Adrenal gland (tissue), 12 donors: ENCODE results near the gene SLC5A6. TPM values are rescaled to one million over a fixed set of nuclear protein-coding genes. Genes with fewer than 3 reads are reported as not detected.

Experiments used
- DNase-seq, 7 donors: peaks; one replicate each; pipeline ENCODE4 v3.0.0-alpha.2; 2019 to 2020
- H3K27ac ChIP-seq, 5 donors: fragments of 200-600 bp; sonication (generic) in 4 of 5; 1 replicate in 3 of 5; 2 replicates in 2 of 5; pipeline versions ENCODE4 v1.5.1 to v1.8.0; 2016 to 2020; ENCODE audit warnings: mild to moderate bottlenecking in 1 of 5
- H3K27me3 ChIP-seq: fragments of 200-600 bp; 2 replicates; pipeline ENCODE4 v1.8.0; 2021
- H3K36me3 ChIP-seq, 2 donors: fragments of 200-600 bp; replicated peaks in 1 of 2; 1 replicate in 1 of 2; 2 replicates in 1 of 2; pipeline versions ENCODE4 v1.5.1 to v1.8.0; 2018 to 2022
- H3K4me1 ChIP-seq, 2 donors: fragments of 200-600 bp; replicated peaks in 1 of 2; 1 replicate in 1 of 2; 2 replicates in 1 of 2; pipeline versions ENCODE4 v1.5.1 to v1.8.0; 2018 to 2021
- H3K4me3 ChIP-seq, 4 donors: fragments of 200-600 bp; sonication (generic) in 3 of 4; one replicate each; pipeline ENCODE4 v1.5.1; 2016 to 2018
- H3K9me3 ChIP-seq, 3 donors: fragments of 200-600 bp; sonication (generic) in 1 of 3; replicated peaks in 1 of 3; 1 replicate in 2 of 3; 2 replicates in 1 of 3; pipeline versions ENCODE4 v1.5.1 to v1.8.0; 2016 to 2021
- CTCF ChIP-seq, 6 experiments: fragments of 450-650 bp in 4 of 6; fragments of 200-600 bp in 2 of 6; sonication (generic) in 1 of 6; IDR thresholded peaks; 1 replicate in 5 of 6; 2 replicates in 1 of 6; pipeline versions ENCODE4 v1.5.1 to v1.8.0; 2016 to 2021; ENCODE audit warnings: antibody characterized with exemption in 6 of 6, mild to moderate bottlenecking in 2 of 6, moderate library complexity in 1 of 6
- POLR2A ChIP-seq, 2 donors: fragments of 450-650 bp; IDR thresholded peaks; one replicate each; pipeline ENCODE4 v1.6.1; 2017; ENCODE audit warnings: antibody characterized with exemption in 2 of 2, mild to moderate bottlenecking in 2 of 2, moderate library complexity in 1 of 2
- WGBS, 4 donors: extraction: QIAGEN DNeasy Blood & Tissue Kit in 2 of 4; methylation state at CpG; one replicate each; pipeline versions ENCODE4 v1.1.5 to v1.1.7; 2013 to 2017; 5-methylcytosine and 5-hydroxymethylcytosine counted together
- intact Hi-C, 2 donors: fragments of 100-400 bp; cut with DNase I; formaldehyde crosslinking; loops; one replicate each; pipeline versions ENCODE4 v1.14.1 to v1.15.0; 2022 to 2023
- polyA plus RNA-seq, 3 donors: library from polyadenylated mRNA; stranded (reverse); fragments of 200-250 nt in 2 of 3; fragments of 350-450 nt in 1 of 3; fragmentation: Illumina TruSeq in 1 of 3; extraction: RNeasy Lipid Tissue Mini Kit (QIAGEN cat#74804) in 1 of 3; gene quantifications; one replicate each; pipeline ENCODE4 v1.2.3, GENCODE V29; 2013 to 2014
- total RNA-seq, 9 donors: library from RNA; depleted of rRNA in 4 of 9; stranded (reverse); fragments of >200 nt in 4 of 9; fragments of 120-200 nt in 1 of 9; fragmentation: NEBNext Ultra II Directional in 1 of 9; extraction: Animal tissue kit (Norgen Biotek cat#: 25700) in 1 of 9; gene quantifications; one replicate each; pipeline versions ENCODE4 v1.1.0 to v1.2.4, GENCODE V29; 2013 to 2023
- donor health status: healthy with polysubstance abuse.
- donor health status: Bipolar disorder and iron deficiency.
- donor health status: DM: yes; HTN: yes; CAD: no.
- donor health status: DM: no; HTN: no; CAD: no.
- donor health status: DM: no; HTN: no; CAD: no.
- donor health status: DM: yes; HTN: yes; CAD: no.

The SLC5A6 gene
- total and polyA plus RNA-seq, 12 donors, result 13.5 to 35.0 (median 18.3) TPM

- intact Hi-C loops, result no loop called here
- no peaks in the 10 kb centered on the region for H3K27me3 ChIP-seq
- H3K36me3 ChIP-seq, result no peaks in the 10 kb centered on the region
- H3K4me3 ChIP-seq, result no peak overlapping the region
- H3K9me3 ChIP-seq, result no peaks in the 10 kb centered on the region
- H3K27ac ChIP-seq, result no peak overlapping the region
- peaks cover 0 to 5% of the 10 kb centered on the region in 2 donors for H3K4me1 ChIP-seq
- 80 to 98% (median 87%) methylated on average over 6 to 8 of the region's 8 CpGs for WGBS, 4 donors
- TF ChIP-seq POLR2A (IDR thresholded peaks at IDR 0.05) (no peak), CTCF (IDR thresholded peaks at IDR 0.05) (no peak)
- no peak for DNase-seq
These were observed 59.8 kb downstream of the SLC5A6 start for GRCh38 chr2:27152102-27152795.

GRCh38 chr2:27150639-27151230 is 61.3 kb downstream of the SLC5A6 start:
- intact Hi-C loops, result no loop called here
- no peaks in the 10 kb centered on the region for H3K36me3 ChIP-seq
- H3K4me3 ChIP-seq, result no peak overlapping the region
- 83 to 95% (median 87%) methylated on average over 8 of the region's 8 CpGs for WGBS, 4 donors
- no peak for TF ChIP-seq CTCF (IDR thresholded peaks at IDR 0.05)
- no peak for TF ChIP-seq POLR2A (IDR thresholded peaks at IDR 0.05)
- DNase-seq, result no peak
- H3K4me1 ChIP-seq, result peaks cover 0 to 5% of the 10 kb centered on the region in 2 donors
- no peak overlapping the region for H3K27ac ChIP-seq
- no peaks in the 10 kb centered on the region for H3K27me3 ChIP-seq
- H3K9me3 ChIP-seq, result no peaks in the 10 kb centered on the region

Other genes with a start within 250 kb of the SLC5A6 start
- gene MAPRE3, start 241.6 kb downstream of the SLC5A6 start, total RNA-seq, result 10 to 100 TPM; 11.0 to 27.9 (median 18.6) TPM
- 10 to 100 TPM; 26.5 to 73.0 (median 30.5) TPM for gene MAPRE3, start 241.6 kb downstream of the SLC5A6 start, polyA plus RNA-seq
- 100 to 1,000 TPM in 2 of 9 donors, 10 to 100 TPM in 7; 25.2 to 124 (median 50.0) TPM for gene TMEM214, start 179.3 kb downstream of the SLC5A6 start, total RNA-seq
- 100 to 1,000 TPM in 1 of 3 donors, 10 to 100 TPM in 2; 63.7 to 111 (median 96.8) TPM for gene TMEM214, start 179.3 kb downstream of the SLC5A6 start, polyA plus RNA-seq
- gene AGBL5, start 160.6 kb downstream of the SLC5A6 start, total RNA-seq, result 10 to 100 TPM; 23.4 to 42.4 (median 32.0) TPM
- 10 to 100 TPM; 21.2 to 31.3 (median 29.8) TPM for gene AGBL5, start 160.6 kb downstream of the SLC5A6 start, polyA plus RNA-seq
- 100 to 1,000 TPM; 174 to 617 (median 397) TPM for gene OST4, start 140.6 kb downstream of the SLC5A6 start, total RNA-seq
- gene OST4, start 140.6 kb downstream of the SLC5A6 start, polyA plus RNA-seq, result 100 to 1,000 TPM; 387 to 602 (median 531) TPM
- 100 to 1,000 TPM in 5 of 9 donors, 10 to 100 TPM in 4; 17.7 to 243 (median 115) TPM for gene EMILIN1, start 133.7 kb downstream of the SLC5A6 start, total RNA-seq
- gene EMILIN1, start 133.7 kb downstream of the SLC5A6 start, polyA plus RNA-seq, result 100 to 1,000 TPM in 1 of 3 donors, 10 to 100 TPM in 1, 1 to 10 TPM in 1; 4.2 to 168 (median 84.4) TPM
- gene KHK, start 125.5 kb downstream of the SLC5A6 start, total RNA-seq, result 10 to 100 TPM in 4 of 9 donors, 1 to 10 TPM in 5; 4.0 to 14.4 (median 9.0) TPM
- gene KHK, start 125.5 kb downstream of the SLC5A6 start, polyA plus RNA-seq, result 1 to 10 TPM; 3.3 to 6.7 (median 4.9) TPM
- 1 to 10 TPM in 4 of 9 donors, under 1 TPM in 4, not detected in 1; 0.52 to 4.7 (median 1.0) TPM for gene CGREF1, start 93.1 kb downstream of the SLC5A6 start, total RNA-seq
- 1 to 10 TPM; 1.8 to 2.0 (median 2.0) TPM for gene CGREF1, start 93.1 kb downstream of the SLC5A6 start, polyA plus RNA-seq
- 1 to 10 TPM in 6 of 9 donors, under 1 TPM in 2, not detected in 1; 0.61 to 3.3 (median 1.5) TPM for gene ABHD1, start 88.5 kb downstream of the SLC5A6 start, total RNA-seq
- gene ABHD1, start 88.5 kb downstream of the SLC5A6 start, polyA plus RNA-seq, result 1 to 10 TPM in 2 of 3 donors, under 1 TPM in 1; 0.90 to 6.0 (median 4.4) TPM
- 10 to 100 TPM; 47.0 to 91.5 (median 64.6) TPM for gene PREB, start 77.6 kb downstream of the SLC5A6 start, total RNA-seq
- 10 to 100 TPM; 44.1 to 68.5 (median 67.8) TPM for gene PREB, start 77.6 kb downstream of the SLC5A6 start, polyA plus RNA-seq
- not detected for gene PRR30, start 72.9 kb downstream of the SLC5A6 start, total RNA-seq
- not detected for gene PRR30, start 72.9 kb downstream of the SLC5A6 start, polyA plus RNA-seq
- gene TCF23, start 63.3 kb downstream of the SLC5A6 start, total RNA-seq, result under 1 TPM in 7 of 9 donors, not detected in 2; under 0.01 to 0.35 (median 0.08) TPM
- under 1 TPM in 2 of 3 donors, not detected in 1; 0.03 to 0.24 TPM for gene TCF23, start 63.3 kb downstream of the SLC5A6 start, polyA plus RNA-seq
- 100 to 1,000 TPM; 124 to 292 (median 155) TPM for gene ATRAID, start 227 bp downstream of the SLC5A6 start, total RNA-seq
- gene ATRAID, start 227 bp downstream of the SLC5A6 start, polyA plus RNA-seq, result 100 to 1,000 TPM; 139 to 228 (median 190) TPM
- gene CAD, start 5.1 kb upstream of the SLC5A6 start, total RNA-seq, result 10 to 100 TPM; 13.1 to 70.5 (median 19.0) TPM
- gene CAD, start 5.1 kb upstream of the SLC5A6 start, polyA plus RNA-seq, result 10 to 100 TPM in 2 of 3 donors, 1 to 10 TPM in 1; 8.9 to 25.8 (median 13.9) TPM
- gene SLC30A3, start 50.8 kb upstream of the SLC5A6 start, total RNA-seq, result 1 to 10 TPM in 8 of 9 donors, not detected in 1; 1.4 to 5.6 (median 3.1) TPM
- gene SLC30A3, start 50.8 kb upstream of the SLC5A6 start, polyA plus RNA-seq, result 1 to 10 TPM in 2 of 3 donors, under 1 TPM in 1; 0.27 to 1.5 (median 1.3) TPM
- 1 to 10 TPM in 3 of 9 donors, under 1 TPM in 3, not detected in 3; 0.14 to 2.0 (median 0.99) TPM for gene DNAJC5G, start 63.2 kb upstream of the SLC5A6 start, total RNA-seq
- 1 to 10 TPM in 1 of 3 donors, under 1 TPM in 1, not detected in 1; 0.88 to 2.9 TPM for gene DNAJC5G, start 63.2 kb upstream of the SLC5A6 start, polyA plus RNA-seq
- gene TRIM54, start 70.2 kb upstream of the SLC5A6 start, total RNA-seq, result 10 to 100 TPM in 6 of 9 donors, 1 to 10 TPM in 3; 1.2 to 27.7 (median 12.7) TPM
- 10 to 100 TPM in 2 of 3 donors, 1 to 10 TPM in 1; 2.1 to 47.1 (median 21.1) TPM for gene TRIM54, start 70.2 kb upstream of the SLC5A6 start, polyA plus RNA-seq
- 1 to 10 TPM; 2.1 to 7.2 (median 3.9) TPM for gene UCN, start 96.2 kb upstream of the SLC5A6 start, total RNA-seq
- gene UCN, start 96.2 kb upstream of the SLC5A6 start, polyA plus RNA-seq, result 10 to 100 TPM in 2 of 3 donors, under 1 TPM in 1; 0.42 to 14.9 (median 11.3) TPM
- gene MPV17, start 110.8 kb upstream of the SLC5A6 start, total RNA-seq, result 100 to 1,000 TPM in 8 of 9 donors, 10 to 100 TPM in 1; 96.8 to 207 (median 146) TPM
- 100 to 1,000 TPM; 356 to 568 (median 360) TPM for gene MPV17, start 110.8 kb upstream of the SLC5A6 start, polyA plus RNA-seq
- gene GTF3C2, start 144.5 kb upstream of the SLC5A6 start, total RNA-seq, result 10 to 100 TPM; 30.6 to 60.4 (median 47.2) TPM
- 10 to 100 TPM; 52.3 to 73.9 (median 60.9) TPM for gene GTF3C2, start 144.5 kb upstream of the SLC5A6 start, polyA plus RNA-seq
- 10 to 100 TPM; 34.2 to 51.5 (median 43.2) TPM for gene EIF2B4, start 158.1 kb upstream of the SLC5A6 start, total RNA-seq
- 100 to 1,000 TPM in 2 of 3 donors, 10 to 100 TPM in 1; 55.3 to 165 (median 131) TPM for gene EIF2B4, start 158.1 kb upstream of the SLC5A6 start, polyA plus RNA-seq
- gene SNX17, start 158.3 kb upstream of the SLC5A6 start, total RNA-seq, result 100 to 1,000 TPM; 119 to 174 (median 130) TPM
- 10 to 100 TPM; 66.8 to 89.0 (median 79.0) TPM for gene SNX17, start 158.3 kb upstream of the SLC5A6 start, polyA plus RNA-seq
- 10 to 100 TPM in 7 of 9 donors, 1 to 10 TPM in 2; 3.1 to 29.2 (median 15.6) TPM for gene ZNF513, start 168.5 kb upstream of the SLC5A6 start, total RNA-seq
- gene ZNF513, start 168.5 kb upstream of the SLC5A6 start, polyA plus RNA-seq, result 10 to 100 TPM in 2 of 3 donors, 1 to 10 TPM in 1; 6.1 to 83.7 (median 72.5) TPM
- 10 to 100 TPM; 50.1 to 78.9 (median 60.6) TPM for gene PPM1G, start 197.3 kb upstream of the SLC5A6 start, total RNA-seq
- gene PPM1G, start 197.3 kb upstream of the SLC5A6 start, polyA plus RNA-seq, result 100 to 1,000 TPM in 1 of 3 donors, 10 to 100 TPM in 2; 51.0 to 107 (median 54.7) TPM
- 100 to 1,000 TPM in 1 of 9 donors, 10 to 100 TPM in 8; 48.4 to 100 (median 75.4) TPM for gene NRBP1, start 216.4 kb upstream of the SLC5A6 start, total RNA-seq
- gene NRBP1, start 216.4 kb upstream of the SLC5A6 start, polyA plus RNA-seq, result 100 to 1,000 TPM in 1 of 3 donors, 10 to 100 TPM in 2; 52.7 to 126 (median 58.1) TPM
- gene KRTCAP3, start 230.1 kb upstream of the SLC5A6 start, total RNA-seq, result 1 to 10 TPM; 1.2 to 8.2 (median 4.2) TPM
- gene KRTCAP3, start 230.1 kb upstream of the SLC5A6 start, polyA plus RNA-seq, result 1 to 10 TPM; 1.4 to 6.4 (median 5.4) TPM